Measurements from ENCODE around the gene CCDC12. TPM values are rescaled to one million over a fixed set of nuclear protein-coding genes. Genes with fewer than 3 reads are reported as not detected.

The CCDC12 gene
- total and polyA plus RNA-seq, 12 donors = 33.2 to 145 (median 70.0) TPM

- no peak for TF ChIP-seq CTCF (IDR thresholded peaks at IDR 0.05)
- no peak for TF ChIP-seq POLR2A (IDR thresholded peaks at IDR 0.05)
- Histone ChIP-seq H3K4me1 (replicated peaks in 1 of 2) (peaks cover 0 to 8% of the 10 kb centered on the region in 2 donors), H3K36me3 (replicated peaks in 1 of 2) (no peaks in the 10 kb centered on the region), H3K9me3 (replicated peaks in 1 of 3) (no peaks in the 10 kb centered on the region), H3K27me3 (no peaks in the 10 kb centered on the region), H3K4me3 (no peak overlapping the region), H3K27ac (peak overlapping the region in 1 of 5 donors; percentile 55)
- WGBS, 4 donors = 90 to 92% (median 91%) methylated on average over 5 to 10 of the region's 10 CpGs
- intact Hi-C loops (cut with DNase I) = no loop called here
- DNase-seq = no peak
Measured at GRCh38 chr3:46876313-46877300, 99.9 kb downstream of the CCDC12 start.

- Histone ChIP-seq H3K4me3 (no peak overlapping the region), H3K4me1 (replicated peaks in 1 of 2) (peaks cover 0 to 6% of the 10 kb centered on the region in 2 donors), H3K36me3 (replicated peaks in 1 of 2) (no peaks in the 10 kb centered on the region), H3K27ac (peak overlapping the region in 2 of 5 donors; percentile 66 to 87), H3K9me3 (replicated peaks in 1 of 3) (no peaks in the 10 kb centered on the region), H3K27me3 (no peaks in the 10 kb centered on the region)
- no peak for DNase-seq
- no peak for TF ChIP-seq POLR2A (IDR thresholded peaks at IDR 0.05)
- no peak for TF ChIP-seq CTCF (IDR thresholded peaks at IDR 0.05)
- WGBS, 4 donors = 80 to 98% (median 91%) methylated on average over 3 to 9 of the region's 9 CpGs
- intact Hi-C loops (cut with DNase I) = no loop called here
Measured at GRCh38 chr3:46875560-46875959, 101.0 kb downstream of the CCDC12 start.

- peak overlapping the region in 2 of 5 donors; percentile 66 to 87 for H3K27ac ChIP-seq
- 51 to 71% (median 58%) methylated on average over 16 to 18 of the region's 18 CpGs for WGBS, 4 donors
- H3K27me3 ChIP-seq = no peaks in the 10 kb centered on the region
- no peaks in the 10 kb centered on the region for H3K9me3 ChIP-seq (replicated peaks in 1 of 3)
- no peaks in the 10 kb centered on the region for H3K36me3 ChIP-seq (replicated peaks in 1 of 2)
- no peak for DNase-seq
- intact Hi-C loops (cut with DNase I) = no loop called here
- H3K4me1 ChIP-seq (replicated peaks in 1 of 2) = peaks cover 0 to 6% of the 10 kb centered on the region in 2 donors
- TF ChIP-seq CTCF (IDR thresholded peaks at IDR 0.05) = no peak
- TF ChIP-seq POLR2A (IDR thresholded peaks at IDR 0.05) = no peak
- no peak overlapping the region for H3K4me3 ChIP-seq
Measured at GRCh38 chr3:46874430-46874829, 102.1 kb downstream of the CCDC12 start.

- no peaks in the 10 kb centered on the region for H3K9me3 ChIP-seq (replicated peaks in 1 of 3)
- peak overlapping the region in 3 of 5 donors; percentile 19 to 87 (median 66) for H3K27ac ChIP-seq
- peak in 1 of 7 donors; percentile 41 for DNase-seq
- WGBS, 4 donors = 46 to 72% (median 68%) methylated on average over 4 to 5 of the region's 5 CpGs
- H3K27me3 ChIP-seq = no peaks in the 10 kb centered on the region
- no peaks in the 10 kb centered on the region for H3K36me3 ChIP-seq (replicated peaks in 1 of 2)
- intact Hi-C loops (cut with DNase I) = no loop called here
- H3K4me1 ChIP-seq (replicated peaks in 1 of 2) = peaks cover 0 to 6% of the 10 kb centered on the region in 2 donors
- TF ChIP-seq CTCF (IDR thresholded peaks at IDR 0.05) = no peak
- no peak for TF ChIP-seq POLR2A (IDR thresholded peaks at IDR 0.05)
- no peak overlapping the region for H3K4me3 ChIP-seq
Measured at GRCh38 chr3:46873521-46873920, 103.0 kb downstream of the CCDC12 start.

Small RNAs within 50 kb of the gene (small RNA-seq; reads per million reads assigned to genes)
- 0 reads per million in 2 donors for gene AC109583.2

Other genes with a start within 250 kb of the CCDC12 start
- 10 to 100 TPM in 2 of 9 donors, 1 to 10 TPM in 6, not detected in 1; 1.4 to 12.1 (median 4.0) TPM for gene MYL3, start 113.3 kb downstream of the CCDC12 start, total RNA-seq
- gene MYL3, start 113.3 kb downstream of the CCDC12 start, polyA plus RNA-seq = 10 to 100 TPM in 1 of 3 donors, 1 to 10 TPM in 2; 1.7 to 12.7 (median 5.7) TPM
- gene PTH1R, start 99.0 kb downstream of the CCDC12 start, total RNA-seq = 100 to 1,000 TPM in 2 of 9 donors, 10 to 100 TPM in 7; 10.0 to 117 (median 46.8) TPM
- 1,000 to 10,000 TPM in 1 of 3 donors, 100 to 1,000 TPM in 1, 10 to 100 TPM in 1; 10.4 to 1,399 (median 244) TPM for gene PTH1R, start 99.0 kb downstream of the CCDC12 start, polyA plus RNA-seq
- gene NBEAL2, start 2.9 kb upstream of the CCDC12 start, total RNA-seq = 10 to 100 TPM in 8 of 9 donors, 1 to 10 TPM in 1; 7.3 to 47.1 (median 28.7) TPM
- 100 to 1,000 TPM in 1 of 3 donors, 10 to 100 TPM in 2; 20.8 to 154 (median 71.6) TPM for gene NBEAL2, start 2.9 kb upstream of the CCDC12 start, polyA plus RNA-seq
- 10 to 100 TPM; 27.0 to 58.9 (median 48.4) TPM for gene SETD2, start 187.4 kb upstream of the CCDC12 start, total RNA-seq
- 10 to 100 TPM; 12.6 to 33.1 (median 15.6) TPM for gene SETD2, start 187.4 kb upstream of the CCDC12 start, polyA plus RNA-seq

Measured in adrenal gland (tissue), 12 donors.